Skin of body (tissue), 2 donors: ENCODE results near the gene CD6. TPM values are rescaled to one million over a fixed set of nuclear protein-coding genes. Genes with fewer than 3 reads are reported as not detected.

Source experiments
- DNase-seq: peaks from one replicate; lab custom pipeline; 2025; lab: John Stamatoyannopoulos, UW
- total RNA-seq: library from RNA; depleted of rRNA; stranded (reverse); fragments of >200 nt; gene quantifications from one replicate; pipeline ENCODE4 v1.2.3, GENCODE V29; 2014

Gene CD6
- total RNA-seq, 1 donor from 2014 or later, result 0.39 TPM

DNA sequence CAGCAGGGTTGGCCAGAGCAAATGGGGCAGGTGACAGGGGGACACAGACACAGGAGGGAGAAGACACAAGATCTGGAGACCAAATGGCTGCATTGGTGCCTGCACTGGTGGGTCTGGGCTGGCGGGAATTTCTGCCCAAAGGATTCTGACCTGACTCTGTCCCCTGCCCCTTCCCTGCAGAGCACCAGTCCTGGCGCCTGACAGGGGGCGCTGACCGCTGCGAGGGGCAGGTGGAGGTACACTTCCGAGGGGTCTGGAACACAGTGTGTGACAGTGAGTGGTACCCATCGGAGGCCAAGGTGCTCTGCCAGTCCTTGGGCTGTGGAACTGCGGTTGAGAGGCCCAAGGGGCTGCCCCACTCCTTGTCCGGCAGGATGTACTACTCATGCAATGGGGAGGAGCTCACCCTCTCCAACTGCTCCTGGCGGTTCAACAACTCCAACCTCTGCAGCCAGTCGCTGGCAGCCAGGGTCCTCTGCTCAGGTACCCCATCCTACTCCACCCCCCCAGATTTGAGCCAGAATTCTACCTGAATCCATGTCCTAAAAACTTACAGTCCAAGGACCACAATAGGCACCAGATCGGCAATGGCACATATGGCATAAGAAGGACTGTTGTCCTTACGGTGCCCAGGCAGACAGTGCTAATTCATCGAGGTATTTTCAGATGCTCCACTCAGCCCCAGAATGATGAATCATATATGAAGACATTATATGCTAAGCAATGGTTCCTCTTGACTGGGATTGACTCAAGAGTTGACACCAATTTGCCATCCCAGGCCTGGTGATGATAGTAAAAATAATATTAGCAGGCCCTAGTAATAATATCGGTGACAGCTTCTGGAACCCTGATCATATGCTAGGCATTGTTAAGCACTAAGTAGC lies 38.2 kb downstream of the CD6 start:
- DNase-seq, result no peak

DNA sequence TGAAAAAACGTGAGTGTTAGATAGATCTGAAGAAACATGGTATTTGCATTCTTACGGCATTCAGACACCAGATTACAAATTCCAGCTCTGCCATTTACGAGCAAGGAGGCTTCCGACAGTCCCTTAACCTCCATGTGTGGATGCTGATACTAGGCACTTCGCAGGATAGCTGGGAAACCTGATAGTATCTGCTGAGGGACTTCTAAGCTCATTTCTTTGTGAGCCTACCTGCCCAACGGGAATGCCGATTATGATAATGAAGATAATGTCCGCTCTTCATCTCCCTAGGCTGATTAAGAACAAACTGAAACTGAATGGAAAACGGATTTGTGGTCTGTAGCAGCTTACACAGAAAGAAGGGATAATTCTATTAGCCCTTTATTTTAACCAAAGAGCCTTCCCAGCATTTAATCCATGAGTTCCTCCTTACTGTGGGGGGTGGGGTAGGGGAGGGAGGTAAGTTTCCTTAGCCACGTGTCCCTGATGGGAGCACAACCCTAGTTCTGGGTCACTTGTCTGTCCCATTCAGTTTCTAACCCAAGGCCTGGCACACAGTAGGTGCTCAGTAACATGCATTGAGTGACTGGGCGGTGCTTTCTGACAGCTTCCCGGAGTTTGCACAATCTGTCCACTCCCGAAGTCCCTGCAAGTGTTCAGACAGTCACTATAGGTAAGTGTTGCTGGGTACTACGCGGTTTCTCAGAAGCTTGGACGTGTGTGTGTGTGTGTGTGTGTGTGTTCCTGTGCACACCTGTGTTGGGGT lies 39.2 kb downstream of the CD6 start:
- DNase-seq, result no peak

DNA sequence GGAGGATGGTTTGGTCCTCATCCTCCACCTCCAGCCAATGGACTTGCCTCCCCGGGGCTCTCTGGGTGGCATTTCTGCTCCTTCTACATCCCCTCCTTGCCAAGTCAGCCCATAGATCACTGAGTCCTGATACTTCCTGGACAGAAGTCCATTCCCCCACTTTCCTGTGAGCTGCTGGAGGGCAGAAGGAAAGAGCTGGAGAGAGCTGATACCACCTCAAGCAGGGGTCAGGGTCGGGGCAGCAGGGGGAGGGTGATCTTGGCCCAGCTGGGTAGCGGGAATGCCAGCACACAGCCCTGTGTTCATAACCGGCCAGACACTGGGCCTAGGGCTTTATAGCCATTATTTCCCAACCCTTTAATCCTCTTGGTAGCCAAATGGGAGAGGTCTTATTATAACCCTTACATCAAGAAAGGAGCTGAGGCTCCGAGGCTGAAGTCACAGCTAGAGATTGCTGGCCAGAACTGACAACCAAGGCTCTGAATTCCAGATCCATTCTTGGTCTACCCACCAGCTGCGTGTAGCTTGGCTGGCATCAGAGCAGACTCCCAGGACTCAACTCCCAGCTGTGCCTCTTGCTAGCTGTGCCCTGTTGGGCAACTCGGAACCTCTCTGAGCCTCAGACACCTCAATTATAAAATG lies 39.9 kb downstream of the CD6 start:
- DNase-seq, result no peak

DNA sequence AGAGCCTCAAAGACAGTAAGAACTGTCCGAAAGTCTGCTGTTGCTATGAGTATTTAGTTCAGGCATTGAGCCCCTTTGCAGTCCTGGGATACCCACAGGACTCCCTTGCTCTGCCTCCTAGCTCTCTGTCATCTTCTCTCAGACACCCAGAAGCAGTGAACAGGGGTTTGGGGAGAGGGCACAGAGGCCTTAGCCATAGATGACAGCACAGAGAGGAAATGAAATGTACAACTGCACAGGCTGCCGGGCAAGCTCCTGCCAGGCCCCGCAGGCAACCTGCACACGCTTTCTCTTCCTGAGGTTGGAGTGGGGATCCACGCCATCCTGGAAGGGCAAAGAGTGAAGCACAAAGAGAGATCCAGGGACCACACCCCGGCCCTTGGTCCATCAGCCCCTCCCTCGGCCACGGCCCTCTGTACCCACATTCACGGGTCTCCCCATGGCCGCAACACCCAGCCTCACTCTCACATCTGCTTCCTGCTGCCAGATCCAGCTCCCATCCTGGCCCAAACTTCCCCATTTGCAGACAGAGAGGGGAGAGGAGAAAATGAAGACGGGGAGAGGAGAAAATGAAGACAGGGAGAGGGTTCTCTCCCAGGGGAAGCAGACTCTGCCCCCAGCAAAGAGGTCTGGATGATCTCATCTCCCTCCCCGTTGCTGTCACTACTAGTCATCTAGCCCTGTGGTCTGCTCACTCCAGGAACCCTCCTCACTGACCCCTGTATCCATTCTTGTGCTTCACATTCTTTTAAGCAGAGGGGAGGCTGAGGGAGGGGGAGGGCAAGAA lies 40.7 kb downstream of the CD6 start:
- no peak for DNase-seq

DNA sequence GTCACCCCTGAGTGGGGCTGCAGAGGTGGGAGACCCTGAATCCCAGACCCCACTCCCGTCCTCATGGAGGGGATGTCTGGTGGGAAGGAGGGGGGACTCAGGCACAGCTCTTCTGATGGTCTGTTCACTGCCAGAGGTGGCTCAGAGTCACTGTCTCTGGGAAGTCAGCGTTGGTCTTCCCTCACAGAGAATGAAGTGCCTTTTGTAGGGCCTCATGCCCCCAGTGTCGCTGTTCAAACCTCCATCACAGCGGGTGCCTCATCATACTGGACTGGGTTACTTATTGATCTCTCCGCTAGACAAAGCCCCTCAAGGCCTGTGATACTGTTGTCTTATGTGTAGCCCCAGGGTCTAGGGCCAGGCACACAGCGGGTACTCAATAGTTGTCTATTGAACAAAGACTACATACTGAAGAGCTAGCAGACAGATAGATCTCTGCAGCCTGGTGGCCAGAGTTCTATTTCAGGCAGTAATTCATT lies 41.3 kb downstream of the CD6 start:
- DNase-seq, result no peak

DNA sequence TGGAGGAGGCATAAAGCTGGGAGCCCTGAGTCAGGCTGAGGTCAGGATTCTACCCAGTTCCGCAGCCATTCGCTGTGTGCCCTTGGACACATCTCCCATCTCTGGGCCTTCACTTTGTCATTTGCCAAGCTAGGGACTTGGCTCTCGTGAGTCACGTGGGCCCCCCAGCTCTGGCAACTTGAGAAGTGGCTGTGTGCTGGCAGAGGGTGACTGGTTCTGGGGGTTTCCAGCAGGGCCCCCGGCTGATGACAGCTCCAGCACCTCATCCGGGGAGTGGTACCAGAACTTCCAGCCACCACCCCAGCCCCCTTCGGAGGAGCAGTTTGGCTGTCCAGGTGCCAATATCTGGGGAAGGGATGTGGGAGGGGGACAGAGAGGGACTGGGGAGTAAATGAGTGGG lies 46.6 kb downstream of the CD6 start:
- DNase-seq, result no peak

DNA sequence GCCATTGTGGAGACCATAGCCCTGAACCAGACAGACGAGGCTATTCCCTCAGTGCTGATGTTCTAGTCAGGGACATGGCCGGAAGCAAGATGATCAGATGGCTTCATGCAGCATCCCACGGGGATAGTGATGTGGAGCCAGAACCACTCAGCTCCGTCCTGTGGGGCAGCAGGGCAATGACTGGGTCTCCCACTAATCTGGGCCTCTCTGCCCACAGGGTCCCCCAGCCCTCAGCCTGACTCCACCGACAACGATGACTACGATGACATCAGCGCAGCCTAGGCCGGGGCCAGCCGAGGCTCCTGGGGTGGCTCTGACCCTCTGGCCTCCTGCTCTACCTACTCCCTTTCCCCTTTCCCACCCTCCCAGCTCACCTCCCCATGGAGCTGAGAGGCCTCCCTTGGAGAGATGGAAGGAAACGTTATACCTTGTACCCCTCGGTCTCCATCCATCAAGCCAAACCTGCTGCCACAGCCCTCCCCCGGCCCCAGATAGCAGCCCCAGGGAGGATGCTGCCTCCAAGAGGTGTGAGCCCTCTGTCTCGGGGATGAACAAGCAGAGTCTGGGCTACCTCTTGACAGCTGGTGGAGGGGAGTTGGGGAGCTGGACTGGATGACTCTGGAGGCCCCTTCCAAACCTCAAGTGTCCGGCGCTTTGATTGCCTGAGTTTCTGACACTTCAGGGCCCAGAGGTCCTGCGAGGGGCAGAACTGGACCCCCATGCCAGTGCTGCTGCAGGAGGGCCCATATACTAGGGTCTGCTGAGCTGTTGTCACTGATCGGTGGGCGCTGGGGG lies 47.8 kb downstream of the CD6 start:
- no peak for DNase-seq

DNA sequence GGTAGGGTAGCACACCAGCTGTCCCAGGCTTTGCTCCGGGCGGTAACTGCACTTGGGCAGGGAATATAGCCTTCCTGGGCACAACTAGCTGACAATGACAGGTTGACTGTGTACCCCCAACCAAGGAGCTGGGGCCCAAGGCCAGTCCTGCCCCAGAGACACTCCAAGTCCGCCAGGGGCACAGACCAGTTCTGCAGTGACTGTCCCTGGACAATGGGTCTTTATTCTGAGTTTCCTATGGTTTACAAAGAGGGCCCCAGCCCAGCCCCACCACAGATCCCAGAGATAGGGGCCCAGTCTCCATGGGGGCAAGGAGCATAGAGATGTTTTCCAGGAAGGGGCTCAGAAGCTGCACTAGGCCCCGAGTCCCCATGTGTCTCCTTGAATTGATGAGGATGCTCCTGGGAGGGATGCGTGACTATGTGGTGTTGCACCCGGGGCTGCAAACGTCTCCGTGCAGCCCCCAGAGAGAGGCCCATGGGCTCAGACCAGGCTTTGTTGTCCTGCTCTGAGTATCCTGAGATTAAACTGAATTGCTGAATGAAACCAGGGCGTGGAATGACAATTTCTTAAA lies 48.4 kb downstream of the CD6 start:
- no peak for DNase-seq

DNA sequence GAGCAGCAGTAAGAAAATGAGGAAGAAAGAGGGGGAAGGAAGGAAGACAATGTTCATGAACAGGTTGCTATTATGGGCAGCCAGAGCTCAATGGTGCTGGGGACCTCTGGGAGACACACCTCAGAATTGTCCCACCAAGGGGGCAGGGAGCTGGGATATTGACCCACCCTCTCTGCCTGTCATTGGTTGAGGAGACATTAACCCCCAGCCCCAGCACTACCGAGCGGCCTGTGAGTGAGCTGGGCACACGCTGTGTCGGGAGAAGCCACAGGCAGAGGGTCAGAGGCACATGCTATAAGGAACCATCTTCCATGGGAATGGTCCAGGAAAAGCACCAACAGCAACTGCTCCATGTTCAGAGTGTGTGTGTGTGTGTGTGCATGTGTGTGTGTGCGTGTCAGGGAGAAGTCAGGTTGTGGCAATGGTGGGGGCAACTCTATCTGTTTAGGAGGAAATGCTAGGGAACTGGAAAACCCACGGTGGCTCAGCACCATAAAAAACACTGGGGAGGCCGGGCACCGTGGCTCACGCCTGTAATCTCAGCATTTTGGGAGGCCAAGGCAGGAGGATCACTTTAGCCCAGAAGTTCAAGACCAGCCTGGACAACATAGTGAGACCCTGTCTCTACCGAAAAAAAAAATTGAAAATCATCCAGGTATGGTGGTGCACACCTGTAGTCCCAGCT lies 49.2 kb downstream of the CD6 start:
- DNase-seq, result no peak

DNA sequence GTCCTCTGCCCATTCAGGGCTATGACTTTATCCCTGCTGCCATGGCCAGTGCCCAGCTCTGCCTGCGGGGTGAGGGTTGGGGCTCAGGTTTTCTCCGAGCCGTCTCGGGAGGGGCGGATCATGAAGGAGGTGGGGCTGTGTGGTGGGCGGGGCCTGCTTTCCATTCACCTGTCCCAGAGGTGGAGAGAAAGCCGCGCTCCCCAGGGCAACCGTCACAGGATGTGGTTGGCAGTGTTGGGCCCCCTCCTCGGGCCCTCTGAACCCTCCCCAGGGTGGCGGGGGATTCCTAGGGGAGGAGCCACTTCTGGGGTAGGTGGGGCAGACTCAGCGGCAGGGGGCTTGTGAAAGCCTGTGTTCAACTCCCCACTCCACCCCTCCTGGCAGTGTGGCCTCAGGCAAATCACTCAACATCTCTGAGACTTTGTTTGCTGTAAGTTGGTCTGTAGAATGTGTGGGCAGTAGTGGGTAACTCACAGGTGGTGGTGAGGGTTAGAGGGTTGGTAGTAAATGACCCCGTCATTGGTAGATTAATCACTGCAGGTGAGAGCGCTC lies 50.3 kb downstream of the CD6 start:
- DNase-seq, result no peak

DNA sequence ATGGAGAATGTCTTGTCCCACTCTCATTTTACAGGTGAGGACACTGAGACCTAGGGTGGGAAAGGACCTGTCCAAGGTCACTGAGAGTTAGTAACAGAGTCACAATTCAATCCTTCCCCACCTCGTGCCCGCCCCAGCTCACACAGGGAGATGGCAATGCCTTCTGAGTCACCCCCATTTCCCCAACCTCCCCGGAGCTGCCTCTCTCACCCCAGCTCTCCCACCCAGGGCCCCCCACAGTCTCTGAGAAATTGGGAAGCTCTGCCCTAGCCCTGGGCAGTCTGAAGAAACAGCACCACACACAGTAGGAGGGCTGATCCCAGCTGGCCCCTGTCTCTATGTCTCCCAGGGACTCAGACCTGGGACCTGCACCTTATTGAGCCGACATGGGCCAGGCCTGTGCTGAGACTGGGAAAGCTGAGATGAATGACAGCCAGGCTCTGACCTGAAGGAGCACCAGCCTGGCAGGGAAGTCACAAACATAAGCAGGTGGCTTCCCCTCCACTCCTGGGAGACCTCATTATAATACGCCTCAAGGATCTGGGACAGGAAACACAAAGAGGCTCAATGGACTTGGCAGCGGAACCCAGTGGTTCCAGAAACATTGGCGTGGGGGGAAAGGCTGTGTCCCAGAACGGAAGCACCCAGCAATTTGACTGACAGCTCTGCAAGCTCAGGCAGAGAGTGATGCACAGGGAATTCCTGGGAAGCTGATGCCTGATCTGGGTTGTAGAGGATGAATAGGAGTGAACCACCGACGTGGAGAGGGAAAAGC lies 51.0 kb downstream of the CD6 start:
- DNase-seq, result no peak

DNA sequence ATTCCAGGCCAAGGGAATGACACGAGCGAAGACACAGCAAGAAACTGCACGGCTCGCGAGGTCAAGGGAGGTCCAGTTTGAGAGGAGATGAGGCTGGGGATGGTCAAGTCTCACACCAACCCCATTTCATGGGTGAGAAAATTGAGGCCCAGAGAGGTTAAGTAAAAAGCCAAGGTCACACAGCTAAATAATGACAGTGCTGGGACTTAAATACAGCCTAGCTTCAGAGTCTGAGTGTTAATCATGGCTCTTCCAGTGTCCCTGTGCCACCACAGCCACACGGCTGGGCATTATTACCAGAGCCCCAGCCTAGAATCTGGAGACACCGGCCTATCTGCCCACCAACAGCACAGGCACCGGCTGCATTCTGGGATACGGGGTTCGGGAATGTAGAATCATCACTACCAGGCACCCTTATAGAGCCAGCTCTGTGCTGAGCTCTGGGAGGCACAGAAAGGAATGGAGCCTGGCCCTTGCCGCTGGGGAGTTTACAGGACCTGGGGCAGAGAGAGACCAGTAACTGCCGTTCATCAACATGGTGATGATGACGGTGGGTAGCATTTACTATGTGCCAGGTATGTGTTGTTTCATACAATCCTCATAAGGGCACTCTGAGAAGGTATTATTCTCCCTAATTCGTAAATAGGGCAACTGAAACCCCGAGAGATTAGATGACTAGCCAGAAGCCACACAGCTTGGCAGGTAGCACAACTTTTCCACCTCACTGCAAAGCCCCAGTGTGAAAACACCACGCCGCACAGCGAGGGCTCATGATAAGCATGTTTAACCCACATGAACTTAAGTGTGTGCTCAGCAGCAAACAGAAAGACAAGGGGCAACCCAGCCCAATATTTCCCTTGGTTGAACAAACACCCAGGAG lies 51.8 kb downstream of the CD6 start:
- DNase-seq, result no peak

DNA sequence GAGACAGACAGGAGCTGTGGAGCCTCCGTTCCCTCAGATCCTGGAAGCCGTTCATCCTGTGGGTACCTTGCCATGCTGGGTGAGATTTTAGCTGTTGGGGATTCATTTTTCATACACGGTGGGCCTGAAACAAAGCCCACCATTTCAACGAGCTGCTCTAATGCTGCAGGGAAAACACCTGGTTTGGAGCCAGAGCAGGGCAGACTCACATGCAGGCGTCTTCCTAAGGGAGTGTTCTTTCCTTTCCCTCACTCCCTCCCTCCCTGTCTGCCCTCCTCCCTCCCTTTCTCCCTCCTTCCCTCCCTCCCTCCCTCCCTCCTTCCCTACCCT lies 52.5 kb downstream of the CD6 start:
- DNase-seq, result no peak

DNA sequence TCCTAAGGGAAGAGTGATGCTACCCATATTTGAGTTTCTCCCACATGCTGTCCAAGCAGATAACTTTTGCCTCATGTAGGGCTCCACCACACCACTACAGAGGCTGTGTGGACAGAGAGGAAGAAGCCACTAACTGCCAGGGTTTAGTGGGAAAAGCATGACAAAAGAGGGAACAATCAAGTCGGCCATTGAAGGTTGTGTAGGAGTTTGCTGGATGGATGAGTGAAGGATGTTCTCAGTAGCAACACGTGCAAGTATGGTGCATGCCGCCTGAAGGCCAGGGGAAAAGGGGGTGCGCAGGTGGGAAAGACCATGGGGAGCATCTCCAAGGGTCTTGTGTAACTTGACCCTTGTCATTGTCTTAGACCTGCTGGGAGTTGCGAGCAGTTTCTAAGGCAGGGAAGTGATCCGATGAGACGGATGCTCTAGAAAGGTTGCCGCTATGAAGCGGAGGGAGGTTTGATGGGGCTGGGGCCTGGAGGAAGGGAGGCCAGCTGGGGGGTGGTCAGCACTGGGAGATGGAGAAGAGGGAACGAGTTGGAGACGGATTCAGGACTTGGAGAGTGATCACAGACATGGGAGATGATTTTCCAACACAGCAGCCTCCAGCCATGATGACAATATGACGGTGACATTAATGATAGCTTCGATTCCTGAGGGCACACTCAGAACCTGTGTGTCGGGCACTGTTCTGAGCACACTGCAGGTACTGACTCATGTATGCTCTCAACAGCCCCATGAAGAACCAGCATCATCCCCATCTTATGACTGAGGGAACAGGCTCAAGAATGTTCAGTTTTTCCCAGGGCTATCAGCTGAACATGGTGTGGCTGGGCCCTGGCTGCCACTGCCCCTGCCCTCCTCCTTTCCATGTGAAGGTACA lies 53.7 kb downstream of the CD6 start:
- DNase-seq, result no peak

DNA sequence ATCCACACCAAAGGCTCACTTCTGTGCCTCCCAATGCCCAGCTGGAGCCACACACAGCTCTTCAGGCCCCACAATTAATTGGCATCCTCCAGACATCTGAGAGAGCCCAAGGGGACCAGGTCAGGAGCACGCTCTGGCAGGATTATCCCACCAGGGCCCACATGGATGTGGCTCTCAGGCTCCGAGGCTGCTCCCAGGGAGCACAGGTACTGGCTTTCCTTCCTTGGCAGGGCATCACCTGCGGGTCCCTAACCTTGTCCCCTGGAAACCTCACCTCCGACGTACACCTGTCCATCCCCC lies 54.3 kb downstream of the CD6 start:
- DNase-seq, result no peak

DNA sequence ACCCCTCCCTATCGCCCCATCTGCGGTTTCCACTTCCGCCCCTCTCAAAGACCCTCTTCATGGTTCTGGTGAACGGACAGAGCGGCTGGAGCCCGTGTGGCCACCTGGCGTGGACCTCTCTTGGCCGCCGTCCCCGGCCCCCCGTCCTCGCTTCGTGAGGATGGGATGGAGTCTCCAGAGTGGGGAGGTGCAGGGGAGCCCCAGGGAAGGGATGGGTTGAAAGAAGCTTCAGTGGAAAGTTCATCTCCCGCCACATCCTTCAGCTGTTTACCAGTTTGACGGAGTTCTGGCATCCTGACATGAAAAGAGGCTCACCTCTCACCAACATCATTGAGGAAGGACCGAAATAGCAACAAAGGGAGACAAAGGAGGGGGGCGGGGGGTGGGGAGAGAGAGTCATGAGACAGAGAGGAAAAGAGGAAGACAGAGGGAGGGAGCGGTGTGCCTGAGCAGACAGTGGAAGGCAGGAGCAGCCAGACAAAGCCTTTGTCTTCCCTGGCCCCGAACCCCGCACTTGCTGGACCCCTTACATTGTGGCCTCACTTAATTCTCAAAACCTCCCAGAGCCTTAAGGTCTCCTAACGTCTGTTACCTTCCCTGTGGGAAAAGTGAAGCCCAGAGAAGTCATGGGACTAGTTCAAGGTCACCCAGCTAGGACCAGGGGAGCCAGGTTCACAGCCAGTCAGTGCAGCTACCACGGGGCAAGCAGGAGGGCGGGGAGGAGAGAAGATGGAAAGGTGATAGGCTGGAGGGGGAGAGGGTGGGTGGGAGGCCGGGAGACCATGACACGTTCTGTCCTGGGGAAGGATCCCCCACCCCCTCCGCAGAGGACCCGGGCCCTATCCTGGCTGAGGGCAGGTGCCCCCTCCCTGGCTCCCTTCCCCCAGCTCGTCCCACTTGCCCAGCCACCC lies 54.9 kb downstream of the CD6 start:
- no peak for DNase-seq
